ENCODE measurements around the gene A2M. TPM values are rescaled to one million over a fixed set of nuclear protein-coding genes. Genes with fewer than 3 reads are reported as not detected.
A peak's percentile ranks its signal among the peaks of the same experiment; 100 is the strongest.

Gene A2M
- total RNA-seq, 1 experiment from 2014 or later: not detected

DNA sequence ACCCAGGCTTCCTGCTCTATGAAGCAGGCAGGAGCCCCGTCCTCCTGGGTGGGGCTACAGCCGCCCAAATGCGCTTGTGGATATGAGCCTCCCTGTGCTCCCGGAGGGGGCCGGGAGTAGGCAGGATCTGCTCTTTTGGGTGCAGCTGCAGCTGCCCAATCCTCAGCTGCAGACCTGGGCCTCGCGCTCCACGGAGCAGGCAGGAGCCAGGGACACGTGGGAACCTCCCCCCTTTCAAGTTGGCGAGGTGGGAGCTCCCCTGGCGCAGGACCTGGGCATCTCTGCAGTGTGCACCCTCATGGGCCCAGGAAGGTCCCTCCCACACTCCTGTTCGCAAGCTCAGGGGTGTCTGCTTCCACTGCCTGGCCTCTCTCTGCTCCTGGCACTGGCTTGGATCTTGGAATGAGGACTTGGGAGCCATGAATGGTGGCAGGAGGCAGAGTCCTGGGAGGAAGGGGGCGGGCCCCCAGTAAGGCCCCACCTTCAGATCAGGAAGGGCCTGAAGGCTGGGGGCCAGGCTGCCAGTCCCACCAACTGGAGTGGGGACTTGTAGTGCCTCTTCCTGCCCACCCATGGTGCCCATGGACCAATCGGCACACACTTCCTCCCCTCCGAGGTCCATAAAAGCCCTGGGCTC lies 65.1 kb downstream of the A2M start:
- Histone ChIP-seq H3F3A (ENCODE audit: insufficient read depth, low read depth) (no peaks in the 10 kb centered on the region), H3K4me2 (no peak overlapping the region), H3K27ac (no peak overlapping the region), H3K79me2 (ENCODE audit: low read depth) (no peaks in the 10 kb centered on the region), H3K27me3 (ENCODE audit: insufficient read depth, low read depth) (peaks cover 13% of the 10 kb centered on the region), H3K4me3 (no peak overlapping the region), H3K9me2 (ENCODE audit: insufficient read depth) (no peaks in the 10 kb centered on the region), H3K9me3 (ENCODE audit: insufficient read depth, low read depth) (no peaks in the 10 kb centered on the region), H3K4me1 (replicated peaks; ENCODE audit: insufficient read depth) (no peaks in the 10 kb centered on the region), H2AFZ (no peak overlapping the region), H4K20me1 (ENCODE audit: insufficient read depth) (no peaks in the 10 kb centered on the region), H3K36me3 (ENCODE audit: low read depth) (no peaks in the 10 kb centered on the region)
- DNase-seq: no peak
- POLR2A ChIA-PET (ENCODE audit: unreplicated experiment): interaction anchor here (0.6 to 0.7 kb wide), 5 partner anchors 101 to 444 kb away, joined by 4 to 9 read pairs (median 4); no protein-coding TSS in a partner anchor
- CTCF ChIA-PET: interaction anchor here (0.6 to 3.8 kb wide), 5 partner anchors 13 to 1467 kb away, joined by 4 to 53 read pairs (median 11); partner anchors contain the start of gene M6PR
- intact Hi-C loops (cut with micrococcal nuclease; ENCODE audit: unreplicated experiment): no loop called here
- TF ChIP-seq EZH2 (IDR thresholded peaks at IDR 0.05; ENCODE audit: low read depth) (no peak), CTCF (conservative IDR thresholded peaks at IDR 0.05) (no peak)
- no TSS peak for BruUV-seq (replicated peaks)

GRCh38 chr12:9049520-9050133 lies 66.1 kb downstream of the A2M start:
- CTCF ChIA-PET: interaction anchor here (0.6 to 3.8 kb wide), 10 partner anchors 14 to 1466 kb away, joined by 3 to 53 read pairs (median 4); partner anchors contain the start of gene M6PR
- peak; percentile 34 to 52 for DNase-seq
- Histone ChIP-seq H3K4me2 (no peak overlapping the region), H3F3A (ENCODE audit: insufficient read depth, low read depth) (no peaks in the 10 kb centered on the region), H3K79me2 (ENCODE audit: low read depth) (no peaks in the 10 kb centered on the region), H4K20me1 (ENCODE audit: insufficient read depth) (no peaks in the 10 kb centered on the region), H3K27ac (no peak overlapping the region), H2AFZ (no peak overlapping the region), H3K4me3 (no peak overlapping the region), H3K4me1 (replicated peaks; ENCODE audit: insufficient read depth) (no peaks in the 10 kb centered on the region), H3K36me3 (ENCODE audit: low read depth) (no peaks in the 10 kb centered on the region), H3K27me3 (ENCODE audit: insufficient read depth, low read depth) (peaks cover 13% of the 10 kb centered on the region), H3K9me2 (ENCODE audit: insufficient read depth) (no peaks in the 10 kb centered on the region), H3K9me3 (ENCODE audit: insufficient read depth, low read depth) (no peaks in the 10 kb centered on the region)
- no TSS peak for BruUV-seq (replicated peaks)
- intact Hi-C loops (cut with micrococcal nuclease; ENCODE audit: unreplicated experiment): loop anchor here (1.0 kb wide), 3 partner anchors 367 to 505 kb away; no protein-coding TSS in a partner anchor
- TF ChIP-seq CTCF (conservative IDR thresholded peaks at IDR 0.05) (peak; percentile 80), EZH2 (IDR thresholded peaks at IDR 0.05; ENCODE audit: low read depth) (no peak)
- POLR2A ChIA-PET (ENCODE audit: unreplicated experiment): interaction anchor here (0.6 to 0.7 kb wide), 2 partner anchors 100 to 426 kb away, joined by 5 to 9 read pairs; no protein-coding TSS in a partner anchor

DNA sequence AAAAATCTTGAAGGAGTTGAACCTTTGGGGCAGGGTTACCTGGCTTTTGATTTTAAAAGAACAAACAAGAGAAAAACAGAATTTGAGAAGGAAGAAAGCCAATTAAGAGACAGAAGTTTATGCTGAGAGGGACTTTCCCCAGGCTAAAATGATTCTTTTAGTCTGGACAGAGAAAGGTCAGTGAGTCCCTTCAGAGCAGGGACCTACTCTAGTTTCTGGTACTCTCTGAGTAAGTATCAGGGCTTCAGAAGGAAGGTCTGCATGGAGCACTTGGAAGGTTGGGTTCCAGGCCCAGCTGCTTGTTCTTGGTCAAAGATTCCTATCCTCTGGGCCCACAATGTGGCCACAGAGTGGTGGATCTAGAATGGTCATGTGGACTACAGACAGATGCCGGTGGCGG lies 66.8 kb downstream of the A2M start:
- Histone ChIP-seq H3F3A (ENCODE audit: insufficient read depth, low read depth) (no peaks in the 10 kb centered on the region), H3K4me1 (replicated peaks; ENCODE audit: insufficient read depth) (no peaks in the 10 kb centered on the region), H3K4me3 (no peak overlapping the region), H2AFZ (no peak overlapping the region), H3K27me3 (ENCODE audit: insufficient read depth, low read depth) (peaks cover 13% of the 10 kb centered on the region), H3K9me2 (ENCODE audit: insufficient read depth) (no peaks in the 10 kb centered on the region), H3K36me3 (ENCODE audit: low read depth) (no peaks in the 10 kb centered on the region), H3K9me3 (ENCODE audit: insufficient read depth, low read depth) (no peaks in the 10 kb centered on the region), H3K4me2 (no peak overlapping the region), H3K27ac (no peak overlapping the region), H3K79me2 (ENCODE audit: low read depth) (no peaks in the 10 kb centered on the region), H4K20me1 (ENCODE audit: insufficient read depth) (no peaks in the 10 kb centered on the region)
- CTCF ChIA-PET: interaction anchor here (0.6 to 3.8 kb wide), 8 partner anchors 15 to 504 kb away, joined by 3 to 53 read pairs (median 6); partner anchors contain the start of gene M6PR
- DNase-seq: no peak
- intact Hi-C loops (cut with micrococcal nuclease; ENCODE audit: unreplicated experiment): loop anchor here (1.0 kb wide), 3 partner anchors 367 to 505 kb away; no protein-coding TSS in a partner anchor
- TF ChIP-seq EZH2 (IDR thresholded peaks at IDR 0.05; ENCODE audit: low read depth) (no peak), CTCF (conservative IDR thresholded peaks at IDR 0.05) (no peak)
- POLR2A ChIA-PET (ENCODE audit: unreplicated experiment): no interaction called here
- BruUV-seq (replicated peaks): no TSS peak

Data from PC-9 (cell line).